Kidney capillary endothelial cell (primary cell): Measurements from ENCODE around the gene RAB20.
"Not testable (repeated sequence)": the region's sequence is repeated elsewhere in the genome, so short reads cannot be mapped to it uniquely, and the experiment has no call there.

Source experiments
- DNase-seq: peaks from one replicate; pipeline ENCODE4 v3.0.0-alpha.2; 2018; ENCODE audit warnings: low spot score

RAB20 gene

DNA sequence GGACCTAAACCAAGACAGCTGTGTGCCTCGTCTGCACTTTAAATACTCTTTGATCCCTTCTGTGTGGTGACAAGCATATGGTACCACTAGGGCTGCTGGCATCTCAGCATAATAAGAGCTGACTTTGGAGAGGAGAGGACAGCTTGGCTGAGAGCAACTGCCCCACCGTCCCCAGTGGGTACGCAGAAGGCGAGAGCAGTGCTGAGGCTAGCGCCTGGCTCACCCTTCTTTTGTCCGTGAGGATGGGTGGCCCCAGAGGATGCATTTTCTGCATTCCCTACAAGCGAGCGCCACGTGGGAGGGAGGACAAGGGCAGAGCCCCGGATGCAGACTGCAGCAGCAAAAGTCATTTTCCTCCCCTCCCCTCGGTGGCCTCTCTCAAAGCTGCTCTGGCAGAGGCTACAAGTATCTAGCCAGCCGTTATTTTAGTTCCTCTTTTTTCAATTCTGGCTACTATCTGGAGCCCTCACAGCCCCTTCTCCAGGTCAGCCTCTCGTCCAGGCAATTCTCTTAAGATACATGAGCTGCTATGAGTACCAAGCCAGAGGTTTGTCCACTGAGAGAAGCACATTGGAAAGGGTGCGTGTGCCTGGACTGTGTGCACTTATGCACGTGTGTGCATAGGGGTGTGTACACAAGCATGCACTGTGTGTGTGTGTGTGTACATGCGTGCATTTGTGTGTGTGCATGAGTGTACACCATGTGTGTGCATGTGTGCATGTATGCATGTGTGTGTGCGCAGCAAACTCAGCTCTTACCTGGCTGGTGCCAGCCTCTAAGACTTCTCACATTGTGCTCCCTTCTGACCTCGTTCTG, 51.3 kb downstream of the RAB20 start:
- DNase-seq, result no peak

DNA sequence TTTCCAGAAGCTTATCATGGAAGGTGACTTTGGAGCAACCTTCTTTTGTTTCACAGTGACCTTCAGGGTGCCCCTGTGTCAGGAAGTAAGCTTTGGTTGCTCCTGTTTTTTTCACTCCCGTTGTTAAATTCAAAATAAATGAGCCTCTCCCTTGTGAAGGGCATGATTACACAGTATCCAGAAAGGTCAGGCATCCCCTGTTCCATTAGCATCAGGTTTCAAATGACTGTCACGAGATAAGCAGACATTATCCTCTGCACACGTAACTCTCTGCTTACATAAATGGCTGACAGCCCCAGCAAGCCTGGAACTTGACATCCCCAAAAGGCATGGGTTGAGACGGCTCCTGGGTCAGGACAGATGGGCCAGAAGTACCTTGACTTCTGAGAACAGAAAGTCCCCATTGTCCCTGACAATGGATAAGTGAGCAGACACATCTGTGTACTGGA, 52.0 kb downstream of the RAB20 start:
- no peak for DNase-seq

GRCh38 chr13:110507678-110508381, 53.7 kb downstream of the RAB20 start:
- no peak for DNase-seq

DNA sequence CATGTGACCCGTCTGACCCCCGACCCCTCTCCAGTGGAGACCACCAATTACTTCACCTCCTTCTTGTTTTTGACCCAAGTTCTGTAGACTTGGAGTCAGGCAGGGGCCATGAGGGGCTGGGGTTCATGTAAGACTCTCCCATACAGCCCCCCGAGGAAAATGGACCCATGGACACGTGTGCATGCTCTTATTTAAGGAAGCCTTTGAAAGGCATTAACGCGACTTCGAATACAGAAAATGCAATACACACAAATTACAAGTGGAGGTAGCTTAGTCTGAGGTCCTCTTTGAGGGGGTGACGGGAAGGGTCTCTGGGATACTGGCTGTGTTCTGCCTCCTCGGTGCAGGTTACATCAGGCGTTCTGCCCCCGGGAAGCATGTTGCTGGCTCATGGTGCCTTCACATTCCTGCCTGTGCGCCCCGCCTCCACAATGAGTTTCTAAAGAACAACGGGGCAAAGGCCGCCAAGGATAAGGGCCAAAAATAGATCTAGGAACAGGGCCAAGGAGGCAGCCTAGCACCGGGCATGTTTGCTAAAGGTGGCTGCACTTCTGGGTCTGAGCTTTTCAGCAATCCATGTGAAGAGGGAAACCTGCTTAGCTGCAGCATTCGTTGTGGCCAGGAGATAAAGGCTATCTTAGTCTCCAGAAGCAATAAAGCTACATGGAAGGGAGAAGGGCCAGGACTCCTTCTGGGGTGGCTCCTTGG, 54.5 kb downstream of the RAB20 start:
- DNase-seq, result no peak

DNA sequence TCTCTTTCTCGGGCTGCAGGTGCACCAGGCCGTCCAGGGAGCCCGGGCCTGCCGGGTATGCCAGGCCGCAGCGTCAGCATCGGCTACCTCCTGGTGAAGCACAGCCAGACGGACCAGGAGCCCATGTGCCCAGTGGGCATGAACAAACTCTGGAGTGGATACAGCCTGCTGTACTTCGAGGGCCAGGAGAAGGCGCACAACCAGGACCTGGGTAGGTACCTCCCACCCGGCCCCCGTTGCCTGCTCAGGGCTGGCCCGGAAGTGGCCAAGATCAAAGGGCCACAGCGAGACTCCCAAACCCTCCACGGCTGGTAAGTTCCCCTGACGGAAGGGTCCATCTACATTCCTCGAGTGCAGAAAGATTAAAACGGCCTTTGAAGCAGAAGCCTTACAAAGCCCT, 55.1 kb downstream of the RAB20 start:
- no peak for DNase-seq

- DNase-seq, result no peak
Measured at GRCh38 chr13:110505594-110505993, 55.9 kb downstream of the RAB20 start.

- no peak for DNase-seq
Measured at GRCh38 chr13:110503979-110504499, 57.5 kb downstream of the RAB20 start.

GRCh38 chr13:110503037-110503901, 58.3 kb downstream of the RAB20 start:
- no peak for DNase-seq

DNA sequence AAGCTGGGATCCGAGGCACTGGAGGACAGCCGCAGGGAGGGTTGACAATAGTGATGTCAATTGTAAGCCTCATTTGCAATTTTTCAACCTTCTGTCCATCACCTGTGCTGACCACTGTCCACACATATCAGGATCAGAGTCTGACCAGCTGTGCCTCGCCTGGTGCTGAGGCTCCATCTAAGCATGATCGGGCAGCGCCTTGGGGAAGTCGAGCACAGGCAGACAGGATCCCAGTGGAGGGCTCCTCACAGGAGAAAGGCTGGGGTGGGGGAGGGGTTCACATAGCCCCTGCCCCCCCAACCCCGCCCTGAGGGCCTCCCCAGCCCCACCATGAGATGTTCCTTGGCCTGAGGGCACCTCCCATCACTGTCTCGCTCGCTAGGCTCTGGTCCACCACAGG, 60.3 kb downstream of the RAB20 start:
- DNase-seq, result no peak

DNA sequence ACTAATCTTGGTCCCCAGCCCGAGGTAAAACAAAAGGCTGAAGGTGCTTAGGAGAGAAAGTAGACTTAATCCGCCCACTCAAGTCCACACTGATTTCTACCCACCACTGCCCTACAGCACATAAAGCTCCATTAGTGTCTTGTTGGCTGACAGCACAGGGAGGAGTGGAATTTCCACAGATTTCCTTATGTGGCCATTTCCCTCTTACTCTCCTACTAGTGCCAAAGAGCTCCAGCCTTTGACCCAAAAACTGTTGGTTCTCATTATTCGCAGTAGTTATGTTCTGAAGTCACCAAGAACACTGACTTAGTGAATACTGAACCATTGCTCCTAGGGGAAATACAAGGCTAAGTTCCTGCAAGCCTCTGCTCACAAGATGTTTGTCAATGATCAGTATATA, 61.2 kb downstream of the RAB20 start:
- DNase-seq, result no peak

GRCh38 chr13:110499621-110500281, 61.8 kb downstream of the RAB20 start:
- peak; percentile 74 for DNase-seq

GRCh38 chr13:110498765-110499164, 62.8 kb downstream of the RAB20 start:
- DNase-seq, result no peak

DNA sequence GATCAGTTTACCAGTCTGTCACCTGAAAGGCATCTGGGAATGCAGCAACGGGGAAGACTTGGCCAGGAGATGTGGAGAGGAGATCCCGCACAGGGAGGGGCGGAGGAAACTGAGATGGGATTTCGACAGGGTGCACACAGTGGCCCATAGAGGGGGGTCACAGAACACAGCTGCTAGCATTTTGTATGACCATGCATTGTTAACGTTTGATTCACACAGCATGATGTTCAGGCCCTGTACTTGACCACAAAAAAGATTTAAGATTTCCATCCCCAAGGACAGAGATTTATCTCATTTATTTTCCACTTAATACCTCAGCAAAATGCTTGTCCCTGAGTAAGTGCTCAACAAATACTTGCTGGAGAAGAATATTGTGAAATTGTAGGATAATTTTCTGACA, 63.2 kb downstream of the RAB20 start:
- DNase-seq, result no peak

- DNase-seq, result not testable (repeated sequence)
Measured at GRCh38 chr13:110497896-110498295, 63.6 kb downstream of the RAB20 start.

GRCh38 chr13:110497003-110497402, 64.5 kb downstream of the RAB20 start:
- DNase-seq, result no peak

DNA sequence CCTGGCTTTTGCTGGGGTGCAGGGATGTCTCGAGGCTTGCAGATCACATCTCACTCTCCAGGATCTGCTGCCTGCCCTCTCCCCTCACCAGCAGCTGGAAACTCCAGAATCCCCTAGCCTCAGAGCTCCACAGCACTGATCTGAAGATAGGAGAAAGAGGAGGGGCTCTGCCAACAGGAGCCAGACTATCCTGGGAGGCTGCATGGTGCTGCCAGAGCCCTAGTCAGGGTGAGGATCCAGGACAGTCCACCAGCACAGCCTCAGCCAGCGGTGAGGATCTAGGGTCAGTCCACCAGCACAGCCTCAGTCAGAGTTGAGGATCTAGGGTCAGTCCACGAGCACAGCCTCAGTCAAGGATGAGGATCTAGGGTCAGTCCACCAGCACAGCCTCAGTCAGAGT, 65.2 kb downstream of the RAB20 start:
- no peak for DNase-seq

- DNase-seq, result no peak
Measured at GRCh38 chr13:110495881-110496280, 65.6 kb downstream of the RAB20 start.

- no peak for DNase-seq
Measured at GRCh38 chr13:110495376-110495775, 66.1 kb downstream of the RAB20 start.

DNA sequence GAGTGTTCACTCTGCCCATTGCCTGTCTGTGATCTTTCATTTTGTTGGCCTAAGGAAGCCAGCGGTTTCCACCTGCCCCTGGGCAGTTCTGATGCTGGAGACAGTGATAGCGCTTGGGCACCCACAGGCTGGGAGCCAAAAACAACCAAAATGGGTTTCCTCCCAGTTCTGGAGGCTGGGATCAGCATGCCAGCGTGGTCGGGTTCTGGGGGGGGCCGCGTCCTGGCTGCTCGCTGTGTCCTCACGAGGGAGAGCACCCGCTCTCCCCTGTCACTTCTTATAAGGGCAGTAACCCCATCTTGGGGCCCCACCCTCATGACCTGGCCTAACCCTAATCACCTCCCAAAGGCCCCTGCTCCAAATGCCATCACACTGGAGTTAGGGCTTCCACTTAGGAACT, 67.9 kb downstream of the RAB20 start:
- DNase-seq, result no peak

DNA sequence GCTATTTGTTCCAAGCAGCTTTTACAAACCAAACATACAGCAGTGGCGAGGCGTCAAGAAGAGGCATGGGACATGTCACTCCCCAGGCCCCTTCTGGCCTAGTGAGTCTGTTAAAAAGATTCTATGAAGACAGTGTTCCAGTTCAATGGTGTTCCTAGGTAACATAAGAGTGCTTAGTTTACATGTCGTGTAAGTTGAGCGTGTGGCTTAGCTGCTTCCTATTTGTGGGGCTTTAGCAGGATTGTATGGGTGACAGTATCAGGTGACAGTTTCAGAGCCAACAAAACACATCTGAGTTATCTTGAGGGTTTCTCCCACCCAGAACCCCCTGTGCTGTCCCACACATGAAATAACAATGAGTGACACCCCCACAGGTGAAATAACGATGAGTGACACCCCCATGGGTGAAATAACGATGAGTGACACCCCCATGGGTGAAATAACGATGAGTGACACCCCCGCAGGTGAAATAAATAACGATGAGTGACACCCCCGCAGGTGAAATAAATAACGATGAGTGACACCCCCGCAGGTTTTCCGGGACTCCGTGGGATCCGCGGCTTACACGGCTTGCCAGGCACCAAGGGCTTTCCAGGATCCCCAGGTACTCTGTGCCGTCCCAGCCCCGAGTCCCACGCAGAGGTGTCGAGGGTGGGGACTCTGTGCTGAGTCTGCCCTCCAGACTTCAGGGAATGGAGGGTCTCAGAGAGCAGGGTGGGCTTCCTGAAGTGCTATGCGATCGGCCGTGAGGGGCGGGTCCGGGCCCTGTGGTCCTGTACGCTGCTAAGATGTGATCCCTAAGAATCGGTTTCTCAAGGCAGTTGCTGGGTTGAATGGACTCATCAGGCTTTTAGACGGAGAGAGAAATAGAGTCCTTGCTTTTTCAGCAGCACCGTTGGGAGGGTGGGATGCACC, 68.6 kb downstream of the RAB20 start:
- DNase-seq, result no peak
